ENCODE results near the gene PELI1.

Gene PELI1

DNA sequence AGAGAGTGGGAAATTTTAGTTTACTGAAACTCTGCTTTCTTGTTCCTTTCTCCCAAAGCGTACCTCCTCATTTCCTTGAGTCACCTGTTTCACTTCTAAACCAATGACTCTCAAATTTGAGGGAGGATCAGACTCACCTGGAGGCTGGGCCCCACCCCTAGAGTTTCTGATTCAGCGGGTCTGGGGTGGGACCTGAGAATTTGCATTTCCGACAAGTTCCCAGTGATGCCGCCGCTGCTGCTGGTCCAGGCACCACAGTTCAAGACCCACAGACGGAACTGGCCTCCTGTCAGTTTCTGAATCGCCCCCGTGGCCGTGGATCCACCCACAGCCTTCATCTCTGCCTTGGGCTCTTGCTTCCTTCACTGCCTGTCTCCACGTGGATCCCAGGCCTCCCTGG is 44.9 kb upstream of the PELI1 start:
- no peak overlapping the region for H3K4me3 Mint-ChIP-seq
- no peak overlapping the region for H3K27ac Mint-ChIP-seq
- TF ChIP-seq, protein P1, sequence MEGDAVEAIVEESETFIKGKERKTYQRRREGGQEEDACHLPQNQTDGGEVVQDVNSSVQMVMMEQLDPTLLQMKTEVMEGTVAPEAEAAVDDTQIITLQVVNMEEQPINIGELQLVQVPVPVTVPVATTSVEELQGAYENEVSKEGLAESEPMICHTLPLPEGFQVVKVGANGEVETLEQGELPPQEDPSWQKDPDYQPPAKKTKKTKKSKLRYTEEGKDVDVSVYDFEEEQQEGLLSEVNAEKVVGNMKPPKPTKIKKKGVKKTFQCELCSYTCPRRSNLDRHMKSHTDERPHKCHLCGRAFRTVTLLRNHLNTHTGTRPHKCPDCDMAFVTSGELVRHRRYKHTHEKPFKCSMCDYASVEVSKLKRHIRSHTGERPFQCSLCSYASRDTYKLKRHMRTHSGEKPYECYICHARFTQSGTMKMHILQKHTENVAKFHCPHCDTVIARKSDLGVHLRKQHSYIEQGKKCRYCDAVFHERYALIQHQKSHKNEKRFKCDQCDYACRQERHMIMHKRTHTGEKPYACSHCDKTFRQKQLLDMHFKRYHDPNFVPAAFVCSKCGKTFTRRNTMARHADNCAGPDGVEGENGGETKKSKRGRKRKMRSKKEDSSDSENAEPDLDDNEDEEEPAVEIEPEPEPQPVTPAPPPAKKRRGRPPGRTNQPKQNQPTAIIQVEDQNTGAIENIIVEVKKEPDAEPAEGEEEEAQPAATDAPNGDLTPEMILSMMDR (IDR thresholded peaks at IDR 0.05; ENCODE audit: unreplicated experiment in 3 of 3) = no peak
- peaks cover 15% of the 10 kb centered on the region for H3K4me1 Mint-ChIP-seq
- no peaks in the 10 kb centered on the region for H3K9me3 Mint-ChIP-seq
- no peaks in the 10 kb centered on the region for H3K36me3 Mint-ChIP-seq (ENCODE audit: low read depth)
- H3K27me3 Mint-ChIP-seq (ENCODE audit: low read depth) = peaks cover 4% of the 10 kb centered on the region

DNA sequence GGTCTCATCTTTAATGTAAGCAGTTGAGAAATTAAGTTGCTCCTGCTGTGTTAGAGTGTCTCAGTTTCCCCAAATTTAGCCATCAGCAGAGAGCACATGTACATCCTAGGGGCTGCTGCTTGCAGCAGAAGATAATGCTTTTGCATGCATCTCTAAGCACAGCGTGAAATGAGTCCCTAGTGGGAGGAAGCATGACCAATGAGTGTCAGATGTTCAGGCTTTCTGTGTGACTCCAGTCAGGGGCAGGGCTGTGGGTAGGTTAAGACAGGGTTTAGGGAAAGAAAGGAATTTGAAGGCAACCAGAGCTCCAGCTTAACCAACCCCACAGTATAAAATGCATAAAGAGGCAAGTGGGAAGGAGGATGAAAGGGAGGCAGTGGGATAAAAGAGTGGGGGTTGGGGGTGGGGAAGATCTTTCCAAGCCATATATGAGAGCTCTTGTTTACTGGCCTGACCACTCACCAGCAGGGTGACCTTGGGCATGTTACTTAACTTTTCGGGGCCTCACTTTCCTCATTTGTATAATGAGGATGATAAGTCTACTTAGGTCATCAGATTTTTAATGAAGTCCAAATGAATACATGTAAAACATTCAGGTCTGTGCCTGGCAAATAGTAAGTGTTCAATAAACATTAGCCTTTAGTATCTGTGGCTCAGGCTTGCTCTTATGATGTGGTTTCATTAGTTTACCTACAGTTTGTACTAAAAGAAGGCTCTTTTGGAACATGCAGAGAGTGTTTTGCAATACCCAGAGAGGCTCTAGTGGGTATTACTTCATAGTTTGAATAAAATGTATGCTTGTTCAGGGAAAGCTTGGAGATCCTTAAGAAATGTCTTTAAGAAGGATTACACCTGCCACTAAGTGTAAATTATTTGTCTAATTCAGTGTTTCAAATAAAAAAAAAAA is 42.7 kb upstream of the PELI1 start:
- Mint-ChIP-seq H3K9me3 (no peaks in the 10 kb centered on the region), H3K27me3 (ENCODE audit: low read depth) (peaks cover 4% of the 10 kb centered on the region), H3K27ac (no peak overlapping the region), H3K36me3 (ENCODE audit: low read depth) (no peaks in the 10 kb centered on the region), H3K4me1 (peaks cover 10% of the 10 kb centered on the region), H3K4me3 (no peak overlapping the region)
- TF ChIP-seq, protein P1 (IDR thresholded peaks at IDR 0.05; ENCODE audit: unreplicated experiment in 3 of 3) = no peak

DNA sequence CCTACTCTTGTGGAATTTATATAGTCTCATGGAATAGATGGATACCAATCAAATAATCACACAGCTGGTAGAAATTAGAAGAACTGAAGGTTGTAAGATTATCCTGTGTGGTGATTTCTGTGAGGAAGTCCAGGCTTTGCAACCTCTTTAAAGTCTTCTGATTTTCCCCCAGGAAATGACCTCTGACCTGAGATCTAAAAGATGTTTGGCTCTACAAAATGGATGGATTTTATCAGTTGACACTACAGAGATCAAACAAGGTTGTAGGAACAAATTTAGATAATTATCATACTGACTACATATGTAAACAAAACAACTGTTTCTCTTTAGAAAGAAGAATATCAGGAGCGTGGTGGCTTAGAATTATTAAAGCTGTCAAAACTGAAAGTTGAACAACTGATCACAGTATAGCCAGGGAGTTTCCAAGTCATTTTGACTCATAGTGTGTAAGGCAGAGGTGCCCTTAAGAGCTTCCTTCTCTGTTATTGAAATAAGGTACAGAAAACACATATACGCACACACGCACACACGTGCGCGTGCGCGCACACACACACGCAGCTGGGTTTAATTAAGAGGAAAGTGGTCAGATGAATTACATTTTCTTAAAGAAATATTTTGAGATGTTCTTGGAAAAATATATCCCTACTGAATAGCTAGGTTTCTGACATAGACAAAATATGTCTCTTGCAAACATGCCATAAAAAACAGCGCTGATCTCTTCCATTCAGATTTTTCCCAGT is 35.5 kb upstream of the PELI1 start:
- Mint-ChIP-seq H3K27me3 (ENCODE audit: low read depth) (no peaks in the 10 kb centered on the region), H3K4me1 (peaks cover 14% of the 10 kb centered on the region), H3K36me3 (ENCODE audit: low read depth) (no peaks in the 10 kb centered on the region), H3K4me3 (no peak overlapping the region), H3K27ac (peak overlapping the region in 1 of 3 experiments; percentile 34), H3K9me3 (no peaks in the 10 kb centered on the region)
- TF ChIP-seq, protein P1 (IDR thresholded peaks at IDR 0.05; ENCODE audit: unreplicated experiment in 3 of 3) = no peak

DNA sequence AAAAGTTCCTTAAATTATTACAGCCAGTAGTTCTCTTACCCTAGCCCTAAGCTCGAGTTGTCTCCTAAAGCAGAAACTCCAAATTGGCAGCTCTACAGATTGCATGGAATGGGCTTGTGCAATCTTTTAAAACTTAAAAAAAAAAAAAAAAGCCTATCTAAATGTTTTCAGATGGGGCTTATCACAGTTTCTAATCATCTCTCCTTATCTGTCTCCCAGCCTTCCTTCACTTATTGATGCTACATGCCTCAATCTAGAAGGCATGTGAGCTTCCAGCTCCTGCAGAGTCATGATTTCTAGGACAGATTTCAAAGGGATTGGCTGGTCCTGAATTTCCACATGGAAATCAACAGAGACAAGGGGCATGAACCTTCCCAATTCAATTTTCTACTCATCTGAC is 33.1 kb upstream of the PELI1 start:
- peak overlapping the region in 1 of 3 experiments; percentile 28 for H3K27ac Mint-ChIP-seq
- H3K4me1 Mint-ChIP-seq = peaks cover 14% of the 10 kb centered on the region
- no peak overlapping the region for H3K4me3 Mint-ChIP-seq
- no peaks in the 10 kb centered on the region for H3K9me3 Mint-ChIP-seq
- no peaks in the 10 kb centered on the region for H3K36me3 Mint-ChIP-seq (ENCODE audit: low read depth)
- TF ChIP-seq, protein P1 (IDR thresholded peaks at IDR 0.05; ENCODE audit: unreplicated experiment in 3 of 3) = no peak
- H3K27me3 Mint-ChIP-seq (ENCODE audit: low read depth) = no peaks in the 10 kb centered on the region

DNA sequence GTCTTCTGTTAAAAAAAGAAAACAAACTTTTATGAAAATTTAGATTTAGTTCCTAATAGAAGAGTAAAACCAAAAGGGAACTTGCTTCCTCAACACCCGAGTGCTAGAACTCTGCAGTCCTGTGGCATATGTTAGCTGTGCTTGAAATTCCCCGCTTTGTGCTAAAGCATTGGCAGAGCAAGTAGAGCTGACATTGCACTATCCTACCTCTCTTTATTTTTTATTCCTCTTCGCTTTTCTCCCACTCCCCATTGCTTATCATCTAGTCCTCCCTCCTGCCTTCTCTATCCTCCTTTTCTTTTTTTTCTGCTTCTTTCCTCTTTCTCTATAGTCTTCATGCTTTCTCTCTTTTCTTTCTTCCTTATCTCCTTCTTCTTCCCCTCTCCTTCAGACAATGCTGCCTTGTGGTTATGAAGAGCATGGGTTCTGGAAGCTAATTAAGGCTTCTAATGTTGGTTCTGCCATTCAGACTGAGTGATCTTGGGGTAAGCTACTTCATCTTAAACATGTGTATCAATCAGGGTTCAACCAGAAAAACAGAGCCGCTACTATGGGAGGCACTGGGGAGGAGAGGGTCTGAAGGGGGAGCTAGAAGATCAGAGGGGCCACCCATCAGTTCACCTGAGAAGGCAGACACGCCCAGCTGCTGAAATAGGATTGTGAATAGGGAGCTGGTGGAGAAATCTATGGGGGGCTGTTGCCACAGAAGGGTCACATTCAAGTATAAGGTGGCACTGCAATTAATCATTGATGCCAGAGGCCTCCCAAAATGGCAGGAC is 31.4 kb upstream of the PELI1 start:
- H3K36me3 Mint-ChIP-seq (ENCODE audit: low read depth) = no peaks in the 10 kb centered on the region
- TF ChIP-seq, protein P1 (IDR thresholded peaks at IDR 0.05; ENCODE audit: unreplicated experiment in 3 of 3) = no peak
- H3K9me3 Mint-ChIP-seq = no peaks in the 10 kb centered on the region
- H3K4me1 Mint-ChIP-seq = peaks cover 9% of the 10 kb centered on the region
- no peak overlapping the region for H3K27ac Mint-ChIP-seq
- no peaks in the 10 kb centered on the region for H3K27me3 Mint-ChIP-seq (ENCODE audit: low read depth)
- H3K4me3 Mint-ChIP-seq = no peak overlapping the region
